NB4 (cell line): Measurements from ENCODE around the gene ZAP70.

Source experiments
- CTCF ChIP-seq: IDR thresholded peaks from one replicate; pipeline ENCODE4 v1.5.1; 2012; ENCODE audit warnings: low read depth, low read length
- MAX ChIP-seq: IDR thresholded peaks from 2 replicates; pipeline ENCODE4 v1.6.1; 2011; ENCODE audit warnings: low read depth, low read length
- POLR2A ChIP-seq: IDR thresholded peaks from 2 replicates; pipeline ENCODE4 v1.6.1; 2011; ENCODE audit warnings: mild to moderate bottlenecking; ENCODE audit not compliant: insufficient read length; ENCODE audit errors: extremely low read depth

- TF ChIP-seq POLR2A = no peak
- TF ChIP-seq CTCF = no peak
- TF ChIP-seq MAX = no peak
Observed at GRCh38 chr2:97703741-97704140, 9.6 kb upstream of the ZAP70 start.
